H9 (cell line): ENCODE measurements around the gene TMEM151B. TPM values are rescaled to one million over a fixed set of nuclear protein-coding genes. Genes with fewer than 3 reads are reported as not detected.

Source experiments
- DNase-seq: peaks from one replicate; pipeline ENCODE4 v3.0.0-alpha.2; 2017
- H2AFZ ChIP-seq: one replicate; pipeline ENCODE4 v1.6.1; 2013; ENCODE audit warnings: mild to moderate bottlenecking, low read length, control low read depth, moderate library complexity
- H2AK5ac ChIP-seq: 2 replicates; pipeline ENCODE4 v1.6.1; 2013; ENCODE audit warnings: low read length, control low read depth, mixed read lengths; ENCODE audit not compliant: insufficient read length
- H2BK120ac ChIP-seq: one replicate; pipeline ENCODE4 v1.6.1; 2013; ENCODE audit warnings: low read depth, mild to moderate bottlenecking, low read length, control low read depth, inconsistent platforms; ENCODE audit not compliant: poor library complexity, severe bottlenecking
- H2BK12ac ChIP-seq: 2 replicates; pipeline ENCODE4 v1.6.1; 2013; ENCODE audit warnings: low read length, control low read depth, mixed read lengths, low read depth; ENCODE audit not compliant: insufficient read length
- H2BK15ac ChIP-seq: 2 replicates; pipeline ENCODE4 v1.6.1; 2013; ENCODE audit warnings: low read depth, low read length, control low read depth
- H2BK20ac ChIP-seq: one replicate; pipeline ENCODE4 v1.6.1; 2013; ENCODE audit warnings: low read depth, mild to moderate bottlenecking, low read length, control low read depth, inconsistent platforms; ENCODE audit not compliant: poor library complexity, severe bottlenecking
- H2BK5ac ChIP-seq: 2 replicates; pipeline ENCODE4 v1.6.1; 2013; ENCODE audit warnings: low read length, control low read depth, mixed read lengths; ENCODE audit not compliant: insufficient read length
- H3K14ac ChIP-seq: 2 replicates; pipeline ENCODE4 v1.6.1; 2013; ENCODE audit warnings: low read length, control low read depth; ENCODE audit not compliant: insufficient read depth
- H3K18ac ChIP-seq: 2 replicates; pipeline ENCODE4 v1.6.1; 2013; ENCODE audit warnings: low read depth, mild to moderate bottlenecking, mixed read lengths, low read length, control low read depth; ENCODE audit not compliant: insufficient read length
- H3K23ac ChIP-seq: 2 replicates; pipeline ENCODE4 v1.6.1; 2013; ENCODE audit warnings: low read length, control low read depth, mixed read lengths, low read depth; ENCODE audit not compliant: insufficient read length
- H3K23me2 ChIP-seq: 2 replicates; pipeline ENCODE4 v1.6.1; 2013; ENCODE audit warnings: low read depth, mild to moderate bottlenecking, mixed read lengths, low read length, control low read depth; ENCODE audit not compliant: insufficient read length, poor library complexity, severe bottlenecking
- H3K27ac ChIP-seq: 2 replicates; pipeline ENCODE4 v1.5.1; 2013; ENCODE audit warnings: low read length, control low read depth, mixed read lengths, low read depth; ENCODE audit not compliant: insufficient read length
- H3K27me3 ChIP-seq: 2 replicates; pipeline ENCODE4 v1.6.1; 2013; ENCODE audit warnings: low read length, control low read depth, inconsistent platforms; ENCODE audit not compliant: insufficient read depth
- H3K4ac ChIP-seq: 2 replicates; pipeline ENCODE4 v1.6.1; 2013; ENCODE audit warnings: low read depth, mild to moderate bottlenecking, control low read depth, inconsistent platforms, low read length, moderate library complexity
- H3K4me1 ChIP-seq: 2 replicates; pipeline ENCODE4 v1.6.1; 2013; ENCODE audit warnings: low read length, control low read depth, inconsistent platforms; ENCODE audit not compliant: insufficient read depth
- H3K4me2 ChIP-seq: 2 replicates; pipeline ENCODE4 v1.6.1; 2013; ENCODE audit warnings: low read length, control low read depth, mixed read lengths; ENCODE audit not compliant: insufficient read length, insufficient read depth
- H3K56ac ChIP-seq: 2 replicates; pipeline ENCODE4 v1.6.1; 2013; ENCODE audit warnings: low read depth, mild to moderate bottlenecking, mixed read lengths, low read length, control low read depth; ENCODE audit not compliant: insufficient read length
- H3K79me1 ChIP-seq: 2 replicates; pipeline ENCODE4 v1.6.1; 2013; ENCODE audit warnings: low read depth, mild to moderate bottlenecking, moderate library complexity, low read length, control low read depth, inconsistent platforms; ENCODE audit not compliant: insufficient read depth, poor library complexity, severe bottlenecking
- H3K79me2 ChIP-seq: 2 replicates; pipeline ENCODE4 v1.6.1; 2013; ENCODE audit warnings: low read length, control low read depth, inconsistent platforms; ENCODE audit not compliant: insufficient read depth
- H3K9ac ChIP-seq: 2 replicates; pipeline ENCODE4 v1.6.1; 2013; ENCODE audit warnings: low read length, control low read depth, mixed read lengths; ENCODE audit not compliant: insufficient read length; ENCODE audit errors: extremely low read depth
- H3K9me3 ChIP-seq: one replicate; pipeline ENCODE4 v1.6.1; 2013; ENCODE audit warnings: low read depth, low read length, inconsistent platforms; ENCODE audit not compliant: control insufficient read depth
- H3T11ph ChIP-seq: one replicate; pipeline ENCODE4 v1.6.1; 2013; ENCODE audit warnings: mild to moderate bottlenecking, low read length, control low read depth, inconsistent platforms
- H4K20me1 ChIP-seq: one replicate; pipeline ENCODE4 v1.6.1; 2013; ENCODE audit not compliant: control insufficient read depth, insufficient read length, insufficient read depth
- H4K5ac ChIP-seq: 2 replicates; pipeline ENCODE4 v1.6.1; 2013; ENCODE audit warnings: low read depth, mild to moderate bottlenecking, mixed read lengths, low read length, control low read depth; ENCODE audit not compliant: insufficient read length
- H4K8ac ChIP-seq: replicated peaks from 2 replicates; pipeline ENCODE4 v1.6.1; 2013; ENCODE audit warnings: low read length, control low read depth, mixed read lengths, low read depth; ENCODE audit not compliant: insufficient read length
- H4K91ac ChIP-seq: 2 replicates; pipeline ENCODE4 v1.6.1; 2013; ENCODE audit warnings: low read depth, mild to moderate bottlenecking, moderate library complexity, mixed read lengths, low read length, control low read depth; ENCODE audit not compliant: insufficient read length
- H3K27ac Mint-ChIP-seq, 3 experiments: 2 replicates in 2 of 3; 3 replicates in 1 of 3; pipeline ENCODE4 v1.8.0; 2020 to 2021; ENCODE audit warnings: mixed read lengths in 3 of 3, mild to moderate bottlenecking in 1 of 3, moderate library complexity in 1 of 3
- H3K27me3 Mint-ChIP-seq: 2 replicates; pipeline ENCODE4 v1.8.0; 2021; ENCODE audit warnings: low read depth, mild to moderate bottlenecking, moderate library complexity, mixed read lengths
- H3K36me3 Mint-ChIP-seq, 3 experiments: 2 replicates in 2 of 3; 3 replicates in 1 of 3; pipeline ENCODE4 v1.8.0; 2020 to 2021; ENCODE audit warnings: low read depth in 3 of 3, mixed read lengths in 3 of 3; ENCODE audit not compliant: insufficient read depth in 1 of 3
- H3K4me1 Mint-ChIP-seq, 2 experiments: 2 replicates each; pipeline ENCODE4 v1.8.0; 2020; ENCODE audit warnings: mixed read lengths in 2 of 2
- H3K4me3 Mint-ChIP-seq, 2 experiments: 2 replicates in 1 of 2; 3 replicates in 1 of 2; pipeline ENCODE4 v1.8.0; 2020 to 2021; ENCODE audit warnings: mild to moderate bottlenecking in 2 of 2, mixed read lengths in 2 of 2, moderate library complexity in 1 of 2
- H3K9me3 Mint-ChIP-seq, 2 experiments: 2 replicates in 1 of 2; 3 replicates in 1 of 2; pipeline ENCODE4 v1.8.0; 2020; ENCODE audit warnings: mild to moderate bottlenecking in 2 of 2, mixed read lengths in 2 of 2, moderate library complexity in 1 of 2
- CTCF ChIP-seq: fragments of 200-600 bp; sonication (generic); conservative IDR thresholded peaks from 3 replicates; pipeline ENCODE4 v1.8.0; 2021; ENCODE audit warnings: antibody characterized with exemption, mild to moderate bottlenecking
- WGBS: extraction: QIAGEN DNeasy Blood & Tissue Kit; methylation state at CpG from one replicate; pipeline ENCODE4 v1.1.7; 2013; ENCODE audit warnings: missing lambda C conversion rate, low lambda C conversion rate, mixed read lengths; ENCODE audit not compliant: insufficient read length; ENCODE audit errors: extremely low coverage; 5-methylcytosine and 5-hydroxymethylcytosine counted together
- total RNA-seq: library from RNA; stranded (reverse); gene quantifications from 2 replicates; pipeline ENCODE4 v1.2.1, GENCODE V29; 2021

TMEM151B gene
- total RNA-seq, 1 experiment from 2014 or later = 2.4 TPM

- Histone ChIP-seq H4K5ac (no peak overlapping the region), H3K23me2 (no peaks in the 10 kb centered on the region), H2BK20ac (no peak overlapping the region), H3K18ac (no peak overlapping the region), H4K91ac (no peak overlapping the region), H2BK120ac (no peak overlapping the region), H3K9ac (no peak overlapping the region), H2AFZ (no peak overlapping the region), H3K4ac (no peak overlapping the region), H2BK5ac (no peak overlapping the region), H3K23ac (no peak overlapping the region), H3K27me3 (no peaks in the 10 kb centered on the region), H4K8ac (no peak overlapping the region), H2BK12ac (no peak overlapping the region), H3K56ac (no peak overlapping the region), H3T11ph (no peak overlapping the region), H4K20me1 (no peaks in the 10 kb centered on the region), H3K9me3 (no peaks in the 10 kb centered on the region), H3K27ac (no peak overlapping the region), H3K4me2 (no peak overlapping the region), H3K79me1 (no peaks in the 10 kb centered on the region), H3K14ac (no peak overlapping the region), H2AK5ac (no peak overlapping the region), H3K79me2 (no peaks in the 10 kb centered on the region), H2BK15ac (no peak overlapping the region), H3K4me1 (0 out of 2 replicates have a peak, but pooled peaks cover 4% of the 10 kb centered on the region)
- H3K4me3 Mint-ChIP-seq = no peak overlapping the region
- no peaks in the 10 kb centered on the region for H3K9me3 Mint-ChIP-seq
- H3K4me1 Mint-ChIP-seq = peaks cover 11 to 12% of the 10 kb centered on the region in 2 experiments
- no peaks in the 10 kb centered on the region for H3K36me3 Mint-ChIP-seq
- whole genome bisulfite sequencing = no CpG with 5 or more reads among the region's 4 CpGs
- peaks cover 5% of the 10 kb centered on the region; the same call in 1 of the 2 replicates for H3K27me3 Mint-ChIP-seq
- no peak overlapping the region; a peak in 1 of 7 replicates for H3K27ac Mint-ChIP-seq
- no peak for DNase-seq
- no peak for TF ChIP-seq CTCF
Measured at GRCh38 chr6:44352259-44352658, 82.0 kb downstream of the TMEM151B start.
